AG08395 (cell line): ENCODE results near the gene STC2.

ENCODE experiments used
- DNase-seq: peaks from one replicate; pipeline ENCODE4 v3.0.0; 2012; ENCODE audit warnings: mixed read lengths, low spot score

The STC2 gene

GRCh38 chr5:173314166-173314952 lies 13.9 kb downstream of the STC2 start:
- DNase-seq: no peak

DNA sequence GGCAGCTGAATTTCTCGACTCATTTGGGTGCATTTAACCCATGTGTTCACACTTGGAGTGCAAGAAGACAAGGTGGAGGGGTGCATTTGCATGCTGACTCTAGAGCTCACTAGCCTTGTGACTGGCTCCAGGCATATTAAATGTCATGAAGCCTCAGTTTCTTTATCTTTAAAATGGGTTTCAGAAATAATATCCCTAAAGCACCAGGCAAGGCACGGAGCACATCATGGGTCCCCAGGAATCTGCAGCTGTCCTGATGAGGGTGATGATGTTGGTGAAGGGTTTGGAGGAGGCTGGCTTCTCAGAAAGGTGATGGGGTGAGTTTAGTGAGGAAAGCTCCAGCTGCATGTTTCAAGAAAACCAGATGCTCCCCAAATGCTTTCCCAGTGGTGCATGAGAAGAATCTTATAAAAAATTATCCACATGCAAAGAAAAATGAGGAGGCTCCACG lies 14.8 kb downstream of the STC2 start:
- DNase-seq: no peak

DNA sequence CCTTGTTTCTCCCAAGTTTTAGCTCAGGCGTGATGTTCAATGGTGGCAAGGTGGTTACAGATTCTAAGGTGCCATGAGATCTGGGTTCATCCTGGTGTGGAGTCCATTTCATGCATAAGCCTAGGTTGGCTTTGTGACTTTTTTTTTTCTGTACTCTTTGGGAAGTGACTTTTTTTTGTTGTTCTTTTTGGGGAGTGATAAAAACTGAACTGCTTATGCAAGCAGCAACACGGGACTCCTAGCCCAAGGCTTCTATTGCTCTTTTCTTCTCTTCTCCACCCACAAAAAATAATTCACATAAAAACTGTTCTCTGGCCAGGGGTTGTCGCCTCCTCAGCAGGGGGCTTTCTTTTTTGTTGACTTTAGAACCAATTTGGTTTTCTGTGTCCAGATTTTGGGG lies 15.4 kb downstream of the STC2 start:
- no peak for DNase-seq

GRCh38 chr5:173311818-173312585 lies 16.2 kb downstream of the STC2 start:
- DNase-seq: no peak

- DNase-seq: peak; percentile 62
Observed at GRCh38 chr5:173310861-173311785, 17.1 kb downstream of the STC2 start.

GRCh38 chr5:173310218-173310769 lies 17.9 kb downstream of the STC2 start:
- DNase-seq: no peak

DNA sequence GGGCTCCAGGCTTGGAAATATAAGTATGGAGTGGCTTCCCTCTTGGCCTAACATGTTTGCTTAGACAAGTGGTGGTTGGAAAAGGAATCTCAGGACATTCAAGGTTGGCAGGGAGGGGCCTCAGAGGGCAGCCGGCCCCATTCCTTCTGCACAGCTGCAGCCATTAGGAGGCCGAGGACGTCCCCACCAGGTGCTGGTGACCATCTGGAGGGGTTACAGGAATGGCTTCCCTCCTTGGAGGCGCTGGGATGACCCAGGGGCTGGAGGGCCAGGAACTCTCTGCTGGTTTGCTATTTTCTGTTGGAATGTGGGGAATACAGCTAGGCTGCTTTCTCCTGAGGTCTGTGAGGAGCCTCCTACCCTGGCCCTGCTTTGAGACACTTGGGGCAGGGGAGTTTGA lies 18.5 kb downstream of the STC2 start:
- no peak for DNase-seq

- no peak for DNase-seq
Observed at GRCh38 chr5:173308226-173308625, 20.0 kb downstream of the STC2 start.

- no peak for DNase-seq
Observed at GRCh38 chr5:173307695-173308094, 20.5 kb downstream of the STC2 start.

GRCh38 chr5:173306695-173307094 lies 21.5 kb downstream of the STC2 start:
- DNase-seq: no peak

DNA sequence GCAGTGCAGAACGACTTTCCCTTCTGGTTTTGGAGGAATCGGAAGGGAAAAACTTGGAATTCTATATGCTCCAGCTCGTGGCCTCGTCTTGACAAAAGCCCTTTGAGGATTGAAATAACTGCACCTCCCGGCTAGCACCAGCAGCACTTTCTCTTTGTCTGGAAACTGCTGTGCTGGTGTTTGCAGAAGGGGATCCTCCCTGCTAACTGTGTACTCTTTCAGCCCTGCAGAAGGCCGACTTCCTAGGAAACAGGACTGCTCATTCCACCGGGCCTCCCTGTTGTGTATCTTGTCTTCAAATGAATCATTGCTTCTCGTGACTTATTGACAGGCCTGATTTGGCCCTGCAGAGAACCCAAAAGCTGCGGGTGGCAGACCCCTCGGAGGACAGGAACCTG lies 23.6 kb downstream of the STC2 start:
- DNase-seq: no peak

DNA sequence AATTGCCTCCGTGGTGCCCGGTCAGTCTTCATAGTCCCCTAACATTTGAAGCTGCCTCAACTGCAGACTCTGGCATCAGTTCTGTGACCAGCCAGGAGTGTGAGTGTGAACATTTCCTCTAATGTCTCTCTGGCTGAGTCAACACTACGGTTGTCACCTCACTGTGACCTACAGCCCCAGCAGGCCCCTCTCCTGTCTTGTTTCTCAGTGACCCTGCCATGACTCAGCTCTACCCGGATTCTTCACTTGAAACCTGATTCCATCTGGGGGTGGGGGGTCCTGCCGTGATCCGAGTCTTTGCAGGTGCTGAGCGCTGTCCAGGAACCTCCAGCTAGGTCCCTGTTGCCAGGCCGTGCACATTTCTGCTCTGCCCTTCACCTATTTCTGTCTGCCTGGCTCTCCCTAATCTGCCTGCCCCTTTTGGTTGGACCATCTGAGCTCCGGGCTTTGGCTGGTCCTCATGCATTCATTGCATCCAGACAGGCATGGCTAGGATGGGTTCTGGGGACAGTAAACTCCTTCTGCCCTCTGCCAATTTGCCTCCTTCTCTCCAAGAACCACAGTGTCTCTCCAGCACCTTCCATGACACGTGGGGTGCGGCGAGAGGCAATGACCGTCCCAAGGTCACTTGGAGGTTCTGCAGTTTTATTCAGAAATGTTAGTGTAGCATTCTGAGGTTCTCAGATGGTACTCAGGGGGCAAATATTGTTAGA lies 24.2 kb downstream of the STC2 start:
- no peak for DNase-seq

DNA sequence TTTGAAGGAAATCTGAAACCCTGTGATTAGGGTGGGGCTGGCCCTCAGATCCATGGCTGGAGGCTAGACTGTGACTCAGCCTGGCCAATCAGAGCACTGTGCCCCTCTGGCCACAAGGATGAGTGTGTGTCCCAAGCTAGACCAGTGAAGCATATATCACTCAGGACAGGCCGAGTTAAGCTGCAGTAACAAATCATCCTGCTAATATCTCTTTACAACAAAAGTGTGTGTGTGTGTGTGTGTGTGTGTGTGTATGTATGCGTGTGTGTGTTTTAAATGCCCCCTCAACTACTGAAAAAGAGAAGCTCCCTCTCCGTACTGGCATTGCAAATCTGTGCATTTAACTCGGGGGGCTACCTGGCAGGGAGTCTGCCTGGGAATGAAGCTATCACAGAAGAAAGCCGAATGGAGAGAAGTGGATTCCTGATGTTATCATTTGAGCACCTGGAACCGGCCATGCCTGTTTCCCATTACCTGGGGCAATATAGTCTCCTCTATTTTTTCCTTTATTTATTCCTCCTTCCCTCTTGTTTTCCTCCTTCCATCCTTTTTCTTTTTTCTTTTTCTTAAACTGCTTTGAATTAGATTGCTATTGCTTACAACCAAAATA lies 25.6 kb downstream of the STC2 start:
- peak; percentile 95 for DNase-seq

DNA sequence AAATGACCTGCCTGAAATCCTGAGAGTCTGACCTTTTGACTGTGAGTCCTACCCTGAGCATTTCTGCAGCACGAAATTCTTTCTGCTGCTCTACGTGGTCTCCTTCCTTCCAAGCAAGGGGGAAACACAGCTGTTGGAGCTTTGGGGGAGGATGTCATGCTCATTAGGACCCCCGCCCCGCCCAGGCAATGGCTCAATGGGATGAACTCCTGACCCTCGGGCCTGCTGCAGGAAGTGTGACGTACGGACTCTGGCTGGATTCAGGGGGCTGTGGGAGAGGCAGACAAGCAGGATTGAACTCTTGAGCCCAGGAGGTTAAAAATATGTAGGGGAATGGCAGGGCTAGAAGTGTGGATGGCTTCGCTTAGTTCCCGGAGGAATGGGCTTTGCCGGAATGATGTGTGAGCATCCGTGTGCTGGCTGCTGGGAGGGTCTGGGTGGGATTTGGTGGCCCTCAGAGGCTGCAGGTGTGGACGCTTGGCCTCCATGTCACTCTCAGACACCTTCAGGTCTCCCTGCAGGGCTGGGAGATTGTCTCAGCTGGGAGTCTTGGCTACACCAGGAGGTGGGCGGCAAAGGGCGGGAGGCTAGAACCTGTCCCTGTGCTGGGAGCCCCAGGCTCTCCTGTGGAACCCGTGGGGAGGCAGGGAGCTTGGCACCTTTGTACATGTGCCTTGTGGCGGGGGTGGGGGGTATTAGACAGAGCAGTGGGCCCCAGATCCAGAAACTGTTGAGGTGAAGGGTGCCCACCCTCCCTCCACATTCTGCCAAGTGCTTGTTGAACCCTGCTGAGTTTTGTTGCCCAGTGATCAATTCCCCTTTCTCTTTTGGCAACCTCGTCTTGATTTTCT lies 26.3 kb downstream of the STC2 start:
- DNase-seq: no peak

DNA sequence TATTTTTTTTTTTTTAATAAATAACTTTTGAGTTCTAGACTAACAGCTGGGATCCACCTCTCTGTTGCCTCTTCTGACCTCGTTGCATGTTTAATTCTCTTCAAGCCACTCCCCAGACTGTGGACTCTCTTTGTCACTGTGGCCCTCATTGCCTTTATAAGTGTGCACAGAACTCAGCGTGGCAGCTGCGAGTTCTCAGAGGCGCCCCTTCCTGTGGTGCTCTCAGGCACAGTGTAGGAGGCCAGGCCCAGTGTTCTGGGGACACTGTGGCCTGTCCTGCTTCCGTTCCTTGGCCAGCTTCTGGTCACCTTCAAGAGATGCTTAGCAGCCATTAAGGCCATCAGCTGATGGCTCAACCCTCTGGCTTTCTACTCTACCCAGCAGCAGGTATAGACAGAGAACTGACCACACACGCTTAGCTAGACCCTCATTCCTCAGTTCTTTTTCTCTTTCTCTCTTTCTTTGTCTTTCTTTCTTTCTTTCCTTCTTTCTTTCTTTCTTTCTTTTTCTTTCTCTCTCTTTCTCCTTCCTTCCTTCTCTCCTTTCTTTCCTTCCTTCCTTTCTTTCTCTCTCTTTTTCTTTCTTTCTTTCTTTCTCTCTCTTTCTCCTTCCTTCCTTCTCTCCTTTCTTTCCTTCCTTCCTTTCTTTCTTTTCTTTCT lies 27.7 kb downstream of the STC2 start:
- DNase-seq: no peak

DNA sequence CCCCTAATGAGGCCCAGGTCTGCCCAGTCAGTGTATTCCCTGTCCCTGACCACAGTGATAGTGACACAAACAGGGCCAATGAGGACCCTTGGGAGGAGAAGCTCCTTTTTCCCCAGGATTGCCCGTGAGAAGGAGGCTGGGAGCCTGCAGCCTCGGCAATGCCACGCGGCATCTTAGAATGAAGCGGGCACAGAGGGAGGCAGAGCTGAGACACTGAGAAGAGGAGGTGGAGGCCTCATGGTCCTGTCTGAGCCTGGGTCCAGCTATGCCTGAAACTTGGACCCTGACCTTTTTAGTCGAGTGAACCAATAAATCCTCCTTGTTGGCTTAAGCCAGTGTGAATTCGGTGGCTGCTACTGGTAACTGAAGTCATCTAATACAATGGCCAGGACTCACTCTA lies 28.4 kb downstream of the STC2 start:
- DNase-seq: no peak

DNA sequence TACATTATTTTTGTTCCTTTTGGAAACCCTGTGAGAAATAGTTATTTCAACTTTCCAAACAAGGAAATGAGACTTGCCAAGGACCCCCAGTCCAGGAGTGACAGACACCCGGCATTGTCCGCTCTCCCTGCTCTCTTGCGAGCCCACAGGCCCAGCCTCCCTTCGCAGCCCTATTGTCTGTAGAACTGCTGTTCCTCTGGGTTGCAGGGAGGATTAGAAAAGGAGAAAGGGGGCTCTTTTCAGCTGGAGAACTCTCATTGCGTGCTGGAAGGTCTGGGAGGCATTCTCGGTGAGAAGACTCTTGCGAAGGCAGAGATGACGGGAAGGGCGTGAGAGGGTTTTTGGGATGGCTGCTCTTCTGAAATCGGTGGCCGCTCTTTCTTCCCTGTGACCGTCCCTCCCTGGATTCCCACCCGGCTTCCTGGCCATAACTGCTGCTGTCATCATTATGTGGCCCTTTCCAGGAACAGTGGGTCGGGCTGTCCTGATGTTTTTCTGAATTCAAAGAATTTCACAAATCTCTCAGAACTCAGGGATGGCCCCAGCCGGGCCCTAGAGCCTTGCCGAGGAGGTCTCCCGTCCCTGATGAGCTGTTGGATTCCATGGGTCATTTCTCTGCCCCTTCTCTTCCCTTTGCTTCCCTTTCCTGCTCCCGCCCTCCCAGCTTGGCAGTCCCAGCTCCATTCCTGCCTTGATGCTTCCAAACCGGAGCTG lies 29.8 kb downstream of the STC2 start:
- DNase-seq: no peak

GRCh38 chr5:173297813-173298212 lies 30.4 kb downstream of the STC2 start:
- DNase-seq: no peak
